ENCODE measurements around the gene NRM.

- no peak for TF ChIP-seq CTCF (conservative IDR thresholded peaks at IDR 0.05)
- no peak for TF ChIP-seq ZFX (IDR thresholded peaks at IDR 0.05)
Measured at GRCh38 chr6:30683183-30683979, 7.4 kb downstream of the NRM start.
